ENCODE measurements around the gene TMEM37. TPM values are rescaled to one million over a fixed set of nuclear protein-coding genes. Genes with fewer than 3 reads are reported as not detected.

Gene TMEM37
- total RNA-seq, 4 donors from 2014 or later: 3.7 to 15.3 (median 8.8) TPM

- peaks cover 0 to 33% (median 13%) of the 10 kb centered on the region in 4 donors for H3K4me1 ChIP-seq
- no peaks in the 10 kb centered on the region for H3K36me3 ChIP-seq
- DNase-seq (ENCODE audit: low spot score in 2 of 2): peak; percentile 44 to 79
- peak in 2 of 5 experiments; percentile 9 to 26 for TF ChIP-seq CTCF (IDR thresholded peaks at IDR 0.05)
- TF ChIP-seq EP300 (IDR thresholded peaks at IDR 0.05): peak in 1 of 2 donors; percentile 59
- no peak for TF ChIP-seq POLR2A (IDR thresholded peaks at IDR 0.05)
- H3K27ac ChIP-seq: peak overlapping the region in 2 of 4 donors; percentile 58 to 65
- H3K4me3 ChIP-seq: no peak overlapping the region
- H3K9me3 ChIP-seq: no peaks in the 10 kb centered on the region
- no peaks in the 10 kb centered on the region for H3K27me3 ChIP-seq
- 56 to 61% methylated on average over 9 of the region's 9 CpGs for WGBS, 2 donors
These were observed 44.1 kb upstream of the TMEM37 start for GRCh38 chr2:119387381-119388129.

DNA sequence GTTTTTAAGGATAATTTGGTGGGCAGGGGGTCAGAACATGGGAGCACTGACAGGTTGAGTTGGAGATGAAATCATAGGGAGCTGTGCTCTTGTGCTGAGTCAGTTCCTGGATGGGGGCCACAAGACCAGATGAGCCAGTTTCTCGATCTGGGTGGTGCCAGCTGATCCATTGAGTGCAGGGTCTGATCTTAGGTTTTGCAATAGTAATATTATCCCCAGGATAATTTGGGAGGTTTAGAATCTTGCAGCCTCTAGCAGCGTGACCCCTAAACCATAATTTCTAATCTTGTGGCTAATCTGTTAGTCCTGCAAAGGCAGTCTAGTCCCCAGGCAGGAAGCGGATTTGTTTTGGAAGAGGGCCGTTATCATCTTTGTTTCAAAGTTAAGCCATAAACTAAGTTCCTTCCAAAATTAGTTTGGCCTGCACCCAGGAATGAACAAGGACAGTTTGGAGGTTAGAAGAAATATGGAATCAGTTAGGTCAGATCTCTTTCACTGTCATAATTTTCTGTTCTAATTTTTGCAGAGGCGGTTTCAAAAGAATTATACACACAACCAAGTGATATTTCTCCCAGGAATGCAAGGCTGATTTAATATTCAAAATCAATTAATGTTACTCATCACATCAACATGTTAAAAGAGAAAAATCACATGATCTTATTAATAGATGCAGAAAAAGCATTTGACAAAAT lies 41.9 kb upstream of the TMEM37 start:
- WGBS, 2 donors: 26 to 31% methylated on average over 5 of the region's 5 CpGs
- Histone ChIP-seq H3K27ac (no peak overlapping the region), H3K4me3 (no peak overlapping the region), H3K4me1 (peaks cover 0 to 33% (median 13%) of the 10 kb centered on the region in 4 donors), H3K9me3 (no peaks in the 10 kb centered on the region), H3K27me3 (no peaks in the 10 kb centered on the region), H3K36me3 (no peaks in the 10 kb centered on the region)
- DNase-seq (ENCODE audit: low spot score in 2 of 2): peak; percentile 43 to 74
- peak in 1 of 2 donors; percentile 22 for TF ChIP-seq EP300 (IDR thresholded peaks at IDR 0.05)
- no peak for TF ChIP-seq POLR2A (IDR thresholded peaks at IDR 0.05)

DNA sequence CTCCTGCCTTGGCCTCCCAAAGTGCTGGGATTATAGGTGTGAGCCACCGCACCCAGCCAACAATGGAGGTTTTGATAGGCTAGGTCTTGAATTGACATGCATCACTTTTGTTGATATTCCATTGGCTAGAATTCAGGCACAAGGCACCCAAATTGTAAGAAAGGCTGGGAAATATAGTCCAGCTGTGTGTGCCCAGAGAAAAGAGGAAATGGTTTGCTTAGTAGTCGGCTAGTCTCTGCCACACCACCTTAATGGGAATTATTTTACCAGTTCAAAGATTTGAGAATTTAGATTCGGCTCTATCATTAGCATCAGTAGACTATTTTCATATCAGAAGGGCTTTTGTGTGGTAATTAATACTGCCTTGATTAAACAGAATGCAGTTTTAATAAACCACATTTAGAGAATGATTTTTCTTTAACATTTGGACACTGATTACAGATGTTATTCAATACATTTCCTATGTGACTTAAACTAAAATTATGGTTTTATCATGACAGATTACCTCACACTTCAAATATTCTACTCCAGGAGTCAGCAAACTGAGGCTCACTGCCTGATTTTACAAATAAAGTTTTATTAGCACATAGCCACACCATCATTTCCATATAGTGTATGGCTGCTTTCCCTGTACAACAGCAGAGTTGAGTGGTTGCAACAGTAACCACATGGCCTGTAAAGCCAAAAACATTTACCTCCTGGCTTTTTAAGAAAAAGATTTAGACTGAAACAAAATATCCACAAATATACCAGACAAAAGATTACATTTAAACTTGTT lies 37.5 kb upstream of the TMEM37 start:
- TF ChIP-seq EP300 (IDR thresholded peaks at IDR 0.05) (no peak), CTCF (IDR thresholded peaks at IDR 0.05) (no peak), POLR2A (IDR thresholded peaks at IDR 0.05) (no peak)
- Histone ChIP-seq H3K4me3 (no peak overlapping the region), H3K9me3 (no peaks in the 10 kb centered on the region), H3K27me3 (no peaks in the 10 kb centered on the region), H3K36me3 (no peaks in the 10 kb centered on the region), H3K4me1 (peaks cover 0 to 14% (median 5%) of the 10 kb centered on the region in 4 donors), H3K27ac (no peak overlapping the region)
- no peak for DNase-seq (ENCODE audit: low spot score in 2 of 2)
- WGBS, 2 donors: 82 to 85% methylated on average over 3 of the region's 3 CpGs

GRCh38 chr2:119397196-119397595 lies 34.5 kb upstream of the TMEM37 start:
- no peaks in the 10 kb centered on the region for H3K9me3 ChIP-seq
- no peak for DNase-seq (ENCODE audit: low spot score in 2 of 2)
- 86 to 93% methylated on average over 5 of the region's 6 CpGs for WGBS, 2 donors

More at GRCh38 chr2:119397196-119397595, 34.5 kb upstream of the TMEM37 start:
- H3K4me1 ChIP-seq: no peaks in the 10 kb centered on the region
- TF ChIP-seq EP300 (IDR thresholded peaks at IDR 0.05) (no peak), POLR2A (IDR thresholded peaks at IDR 0.05) (no peak), CTCF (IDR thresholded peaks at IDR 0.05) (no peak)
- H3K27me3 ChIP-seq: no peaks in the 10 kb centered on the region
- H3K4me3 ChIP-seq: no peak overlapping the region
- no peaks in the 10 kb centered on the region for H3K36me3 ChIP-seq
- H3K27ac ChIP-seq: no peak overlapping the region

All from tibial nerve (tissue), 4 donors.